ENCODE data around the gene PHF19. TPM values are rescaled to one million over a fixed set of nuclear protein-coding genes. Genes with fewer than 3 reads are reported as not detected.
A peak's percentile ranks its signal among the peaks of the same experiment; 100 is the strongest.

The PHF19 gene
- total and polyA plus RNA-seq, 2 of the 8 experiments (the other 6 are each of a cell fraction or from before 2014, with no cell fraction given): 28.2 to 31.8 TPM

DNA sequence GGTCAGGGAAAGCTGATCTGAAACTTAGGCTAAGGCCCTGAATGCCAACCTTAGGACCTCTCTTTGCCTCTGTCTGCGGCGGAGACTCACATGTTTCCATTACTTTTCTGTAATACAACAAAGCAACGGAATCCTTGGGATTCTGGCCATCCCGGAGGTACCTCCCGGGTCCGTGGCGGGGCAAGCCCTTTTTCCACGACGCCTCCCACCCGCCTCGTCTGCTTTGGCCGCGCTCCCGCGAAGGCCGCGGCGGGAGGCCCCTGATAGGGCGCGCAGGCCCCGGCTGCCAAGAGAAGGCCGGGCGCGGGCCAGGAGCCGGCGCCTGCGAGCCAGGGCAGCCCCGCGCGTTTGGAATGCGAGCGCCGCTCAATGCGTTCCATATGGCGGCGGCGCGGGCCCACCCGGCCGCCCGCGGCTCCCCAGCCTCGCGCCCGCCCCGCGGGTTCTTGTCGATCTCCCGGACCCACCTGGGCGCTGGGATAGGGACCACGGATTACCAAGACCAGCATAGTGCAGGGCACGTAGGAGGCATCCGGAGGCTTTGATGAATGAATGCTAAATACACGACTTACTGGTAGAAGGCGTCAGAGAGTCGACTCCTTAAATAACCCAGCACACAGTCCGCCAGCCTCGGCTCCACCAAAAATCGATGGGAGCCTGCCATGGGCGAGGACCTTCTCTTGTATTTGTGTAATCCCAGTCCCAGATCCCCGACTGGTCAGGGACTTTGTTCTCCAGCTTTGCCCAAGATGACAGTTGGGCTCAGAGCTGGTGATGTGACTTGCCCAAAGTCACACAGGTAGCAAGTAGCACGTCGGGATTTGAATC lies 17.5 kb upstream of the PHF19 start (continued):
- TF ChIP-seq, protein P1, sequence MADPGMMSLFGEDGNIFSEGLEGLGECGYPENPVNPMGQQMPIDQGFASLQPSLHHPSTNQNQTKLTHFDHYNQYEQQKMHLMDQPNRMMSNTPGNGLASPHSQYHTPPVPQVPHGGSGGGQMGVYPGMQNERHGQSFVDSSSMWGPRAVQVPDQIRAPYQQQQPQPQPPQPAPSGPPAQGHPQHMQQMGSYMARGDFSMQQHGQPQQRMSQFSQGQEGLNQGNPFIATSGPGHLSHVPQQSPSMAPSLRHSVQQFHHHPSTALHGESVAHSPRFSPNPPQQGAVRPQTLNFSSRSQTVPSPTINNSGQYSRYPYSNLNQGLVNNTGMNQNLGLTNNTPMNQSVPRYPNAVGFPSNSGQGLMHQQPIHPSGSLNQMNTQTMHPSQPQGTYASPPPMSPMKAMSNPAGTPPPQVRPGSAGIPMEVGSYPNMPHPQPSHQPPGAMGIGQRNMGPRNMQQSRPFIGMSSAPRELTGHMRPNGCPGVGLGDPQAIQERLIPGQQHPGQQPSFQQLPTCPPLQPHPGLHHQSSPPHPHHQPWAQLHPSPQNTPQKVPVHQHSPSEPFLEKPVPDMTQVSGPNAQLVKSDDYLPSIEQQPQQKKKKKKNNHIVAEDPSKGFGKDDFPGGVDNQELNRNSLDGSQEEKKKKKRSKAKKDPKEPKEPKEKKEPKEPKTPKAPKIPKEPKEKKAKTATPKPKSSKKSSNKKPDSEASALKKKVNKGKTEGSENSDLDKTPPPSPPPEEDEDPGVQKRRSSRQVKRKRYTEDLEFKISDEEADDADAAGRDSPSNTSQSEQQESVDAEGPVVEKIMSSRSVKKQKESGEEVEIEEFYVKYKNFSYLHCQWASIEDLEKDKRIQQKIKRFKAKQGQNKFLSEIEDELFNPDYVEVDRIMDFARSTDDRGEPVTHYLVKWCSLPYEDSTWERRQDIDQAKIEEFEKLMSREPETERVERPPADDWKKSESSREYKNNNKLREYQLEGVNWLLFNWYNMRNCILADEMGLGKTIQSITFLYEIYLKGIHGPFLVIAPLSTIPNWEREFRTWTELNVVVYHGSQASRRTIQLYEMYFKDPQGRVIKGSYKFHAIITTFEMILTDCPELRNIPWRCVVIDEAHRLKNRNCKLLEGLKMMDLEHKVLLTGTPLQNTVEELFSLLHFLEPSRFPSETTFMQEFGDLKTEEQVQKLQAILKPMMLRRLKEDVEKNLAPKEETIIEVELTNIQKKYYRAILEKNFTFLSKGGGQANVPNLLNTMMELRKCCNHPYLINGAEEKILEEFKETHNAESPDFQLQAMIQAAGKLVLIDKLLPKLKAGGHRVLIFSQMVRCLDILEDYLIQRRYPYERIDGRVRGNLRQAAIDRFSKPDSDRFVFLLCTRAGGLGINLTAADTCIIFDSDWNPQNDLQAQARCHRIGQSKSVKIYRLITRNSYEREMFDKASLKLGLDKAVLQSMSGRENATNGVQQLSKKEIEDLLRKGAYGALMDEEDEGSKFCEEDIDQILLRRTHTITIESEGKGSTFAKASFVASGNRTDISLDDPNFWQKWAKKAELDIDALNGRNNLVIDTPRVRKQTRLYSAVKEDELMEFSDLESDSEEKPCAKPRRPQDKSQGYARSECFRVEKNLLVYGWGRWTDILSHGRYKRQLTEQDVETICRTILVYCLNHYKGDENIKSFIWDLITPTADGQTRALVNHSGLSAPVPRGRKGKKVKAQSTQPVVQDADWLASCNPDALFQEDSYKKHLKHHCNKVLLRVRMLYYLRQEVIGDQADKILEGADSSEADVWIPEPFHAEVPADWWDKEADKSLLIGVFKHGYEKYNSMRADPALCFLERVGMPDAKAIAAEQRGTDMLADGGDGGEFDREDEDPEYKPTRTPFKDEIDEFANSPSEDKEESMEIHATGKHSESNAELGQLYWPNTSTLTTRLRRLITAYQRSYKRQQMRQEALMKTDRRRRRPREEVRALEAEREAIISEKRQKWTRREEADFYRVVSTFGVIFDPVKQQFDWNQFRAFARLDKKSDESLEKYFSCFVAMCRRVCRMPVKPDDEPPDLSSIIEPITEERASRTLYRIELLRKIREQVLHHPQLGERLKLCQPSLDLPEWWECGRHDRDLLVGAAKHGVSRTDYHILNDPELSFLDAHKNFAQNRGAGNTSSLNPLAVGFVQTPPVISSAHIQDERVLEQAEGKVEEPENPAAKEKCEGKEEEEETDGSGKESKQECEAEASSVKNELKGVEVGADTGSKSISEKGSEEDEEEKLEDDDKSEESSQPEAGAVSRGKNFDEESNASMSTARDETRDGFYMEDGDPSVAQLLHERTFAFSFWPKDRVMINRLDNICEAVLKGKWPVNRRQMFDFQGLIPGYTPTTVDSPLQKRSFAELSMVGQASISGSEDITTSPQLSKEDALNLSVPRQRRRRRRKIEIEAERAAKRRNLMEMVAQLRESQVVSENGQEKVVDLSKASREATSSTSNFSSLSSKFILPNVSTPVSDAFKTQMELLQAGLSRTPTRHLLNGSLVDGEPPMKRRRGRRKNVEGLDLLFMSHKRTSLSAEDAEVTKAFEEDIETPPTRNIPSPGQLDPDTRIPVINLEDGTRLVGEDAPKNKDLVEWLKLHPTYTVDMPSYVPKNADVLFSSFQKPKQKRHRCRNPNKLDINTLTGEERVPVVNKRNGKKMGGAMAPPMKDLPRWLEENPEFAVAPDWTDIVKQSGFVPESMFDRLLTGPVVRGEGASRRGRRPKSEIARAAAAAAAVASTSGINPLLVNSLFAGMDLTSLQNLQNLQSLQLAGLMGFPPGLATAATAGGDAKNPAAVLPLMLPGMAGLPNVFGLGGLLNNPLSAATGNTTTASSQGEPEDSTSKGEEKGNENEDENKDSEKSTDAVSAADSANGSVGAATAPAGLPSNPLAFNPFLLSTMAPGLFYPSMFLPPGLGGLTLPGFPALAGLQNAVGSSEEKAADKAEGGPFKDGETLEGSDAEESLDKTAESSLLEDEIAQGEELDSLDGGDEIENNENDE (IDR thresholded peaks at IDR 0.05; ENCODE audit: insufficient replicate concordance, low read length): no peak
- no peak; a peak in 1 of 4 replicates for TF ChIP-seq RAD21 (IDR thresholded peaks at IDR 0.05 in 1 of 2, conservative IDR thresholded peaks at IDR 0.05 in 1 of 2; ENCODE audit: low read depth in 2 of 2, low read length in 2 of 2)
- TF ChIP-seq ASH2L (IDR thresholded peaks at IDR 0.05; ENCODE audit: low read length): peak; percentile 54
- TF ChIP-seq KDM1A (IDR thresholded peaks at IDR 0.05; ENCODE audit: borderline replicate concordance, low read length): peak; percentile 90
- 0 out of 4 replicates have a peak, but pooled peaks of 1 of the 2 experiments have one; percentile 30 for TF ChIP-seq HDAC2 (IDR thresholded peaks at IDR 0.05; ENCODE audit: borderline replicate concordance in 1 of 2, low read depth in 2 of 2, low read length in 2 of 2)
- no peak for TF ChIP-seq CHD1 (IDR thresholded peaks at IDR 0.05; ENCODE audit: low read depth, low read length)
- TF ChIP-seq POLR2A (IDR thresholded peaks at IDR 0.05; ENCODE audit: control extremely low read depth in 1 of 2, low read depth in 2 of 2, low read length in 2 of 2): no peak
- no peak for TF ChIP-seq SUZ12 (IDR thresholded peaks at IDR 0.05; ENCODE audit: low read length)
- TF ChIP-seq KDM4A (IDR thresholded peaks at IDR 0.05; ENCODE audit: low read depth, low read length, severe bottlenecking): peak; percentile 39
